Osteocyte (in vitro differentiated cells): Measurements from ENCODE around the gene ASTN1. TPM values are rescaled to one million over a fixed set of nuclear protein-coding genes. Genes with fewer than 3 reads are reported as not detected.

ENCODE experiments used
- DNase-seq: peaks from one replicate; pipeline ENCODE4 v3.0.0; 2021; ENCODE audit warnings: mixed read lengths; ENCODE audit not compliant: unreplicated experiment; ENCODE audit errors: extremely low spot score
- H3K27ac Mint-ChIP-seq: one replicate; pipeline ENCODE4 v1.8.0; 2021; ENCODE audit warnings: mild to moderate bottlenecking, mixed read lengths; ENCODE audit not compliant: unreplicated experiment
- H3K27me3 Mint-ChIP-seq: one replicate; pipeline ENCODE4 v1.8.0; 2021; ENCODE audit warnings: mixed read lengths; ENCODE audit not compliant: unreplicated experiment
- H3K36me3 Mint-ChIP-seq: one replicate; pipeline ENCODE4 v1.8.0; 2021; ENCODE audit warnings: mixed read lengths; ENCODE audit not compliant: unreplicated experiment
- H3K4me1 Mint-ChIP-seq: one replicate; pipeline ENCODE4 v1.8.0; 2021; ENCODE audit warnings: mixed read lengths; ENCODE audit not compliant: unreplicated experiment
- H3K4me3 Mint-ChIP-seq: one replicate; pipeline ENCODE4 v1.8.0; 2021; ENCODE audit warnings: mild to moderate bottlenecking, moderate library complexity, mixed read lengths; ENCODE audit not compliant: unreplicated experiment
- H3K9me3 Mint-ChIP-seq: one replicate; pipeline ENCODE4 v1.8.0; 2021; ENCODE audit warnings: mixed read lengths; ENCODE audit not compliant: unreplicated experiment
- CTCF ChIP-seq: fragments of 200-600 bp; sonication (generic); IDR thresholded peaks from 2 replicates; pipeline ENCODE4 v1.5.0; 2021; ENCODE audit warnings: antibody characterized with exemption, mild to moderate bottlenecking, moderate library complexity
- total RNA-seq: library from RNA; stranded (reverse); gene quantifications from 2 replicates; pipeline ENCODE4 v1.2.1, GENCODE V29; 2021

The ASTN1 gene
- total RNA-seq, 1 donor from 2014 or later: not detected

- no peak for DNase-seq
- peaks cover 36% of the 10 kb centered on the region for H3K27me3 Mint-ChIP-seq
- no peak overlapping the region for H3K4me3 Mint-ChIP-seq
- H3K27ac Mint-ChIP-seq: no peak overlapping the region
- H3K9me3 Mint-ChIP-seq: no peaks in the 10 kb centered on the region
- TF ChIP-seq CTCF: no peak
- peaks cover 4% of the 10 kb centered on the region for H3K4me1 Mint-ChIP-seq
- no peaks in the 10 kb centered on the region for H3K36me3 Mint-ChIP-seq
These were observed 542 bp upstream of the ASTN1 start for GRCh38 chr1:177165069-177165439.

- no peak for DNase-seq
- Mint-ChIP-seq H3K36me3 (no peaks in the 10 kb centered on the region), H3K27me3 (peaks cover 36% of the 10 kb centered on the region), H3K4me1 (peaks cover 4% of the 10 kb centered on the region), H3K27ac (no peak overlapping the region), H3K9me3 (no peaks in the 10 kb centered on the region), H3K4me3 (peak overlapping the region; percentile 23)
- no peak for TF ChIP-seq CTCF
These were observed 600 bp downstream of the ASTN1 start for GRCh38 chr1:177163844-177164379.

GRCh38 chr1:177162243-177162642 is 2.3 kb downstream of the ASTN1 start:
- peaks cover 36% of the 10 kb centered on the region for H3K27me3 Mint-ChIP-seq
- peaks cover 4% of the 10 kb centered on the region for H3K4me1 Mint-ChIP-seq

GRCh38 chr1:177146499-177146898 is 18.0 kb downstream of the ASTN1 start:
- no peak for TF ChIP-seq CTCF
- no peak for DNase-seq
- Mint-ChIP-seq H3K27ac (no peak overlapping the region), H3K4me3 (no peak overlapping the region), H3K4me1 (no peaks in the 10 kb centered on the region), H3K36me3 (no peaks in the 10 kb centered on the region), H3K9me3 (peaks cover 5% of the 10 kb centered on the region), H3K27me3 (no peaks in the 10 kb centered on the region)

More at GRCh38 chr1:177162243-177162642, 2.3 kb downstream of the ASTN1 start:
- Mint-ChIP-seq H3K36me3 (no peaks in the 10 kb centered on the region), H3K27ac (no peak overlapping the region), H3K4me3 (no peak overlapping the region), H3K9me3 (no peaks in the 10 kb centered on the region)
- TF ChIP-seq CTCF: no peak
- DNase-seq: no peak

- no peak overlapping the region for H3K27ac Mint-ChIP-seq
- H3K4me1 Mint-ChIP-seq: no peaks in the 10 kb centered on the region
- peaks cover 5% of the 10 kb centered on the region for H3K9me3 Mint-ChIP-seq
- H3K27me3 Mint-ChIP-seq: no peaks in the 10 kb centered on the region
- DNase-seq: no peak
- no peak for TF ChIP-seq CTCF
- no peak overlapping the region for H3K4me3 Mint-ChIP-seq
- H3K36me3 Mint-ChIP-seq: no peaks in the 10 kb centered on the region
These were observed 19.1 kb downstream of the ASTN1 start for GRCh38 chr1:177145106-177146070.
